Fibroblast of upper back skin (primary cell): ENCODE data around the gene FAM53B.

ENCODE experiments used
- DNase-seq: peaks from one replicate; pipeline ENCODE4 v3.0.0-alpha.2; 2013

The FAM53B gene

GRCh38 chr10:124605481-124605855, 138.7 kb downstream of the FAM53B start:
- no peak for DNase-seq

DNA sequence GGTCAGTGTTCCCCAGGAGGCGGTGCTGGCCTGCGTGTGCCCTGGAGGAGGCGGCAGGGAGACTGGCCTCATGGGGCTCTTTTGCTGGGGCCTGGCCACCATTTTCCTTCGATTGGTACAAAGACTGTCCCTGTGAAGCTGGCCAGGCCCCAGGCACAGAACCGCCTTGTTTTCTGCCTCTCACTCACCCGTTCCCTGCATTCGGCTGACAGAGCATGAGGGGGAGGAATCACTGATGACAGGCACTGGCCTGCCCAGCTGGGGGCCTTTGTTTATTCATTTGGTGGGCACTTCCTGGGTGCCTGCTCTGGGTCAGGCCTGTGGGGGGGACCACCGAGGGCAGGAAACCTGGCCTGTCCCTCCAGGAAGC, 139.2 kb downstream of the FAM53B start:
- no peak for DNase-seq

- DNase-seq = no peak
Measured at GRCh38 chr10:124604214-124605000, 139.8 kb downstream of the FAM53B start.

DNA sequence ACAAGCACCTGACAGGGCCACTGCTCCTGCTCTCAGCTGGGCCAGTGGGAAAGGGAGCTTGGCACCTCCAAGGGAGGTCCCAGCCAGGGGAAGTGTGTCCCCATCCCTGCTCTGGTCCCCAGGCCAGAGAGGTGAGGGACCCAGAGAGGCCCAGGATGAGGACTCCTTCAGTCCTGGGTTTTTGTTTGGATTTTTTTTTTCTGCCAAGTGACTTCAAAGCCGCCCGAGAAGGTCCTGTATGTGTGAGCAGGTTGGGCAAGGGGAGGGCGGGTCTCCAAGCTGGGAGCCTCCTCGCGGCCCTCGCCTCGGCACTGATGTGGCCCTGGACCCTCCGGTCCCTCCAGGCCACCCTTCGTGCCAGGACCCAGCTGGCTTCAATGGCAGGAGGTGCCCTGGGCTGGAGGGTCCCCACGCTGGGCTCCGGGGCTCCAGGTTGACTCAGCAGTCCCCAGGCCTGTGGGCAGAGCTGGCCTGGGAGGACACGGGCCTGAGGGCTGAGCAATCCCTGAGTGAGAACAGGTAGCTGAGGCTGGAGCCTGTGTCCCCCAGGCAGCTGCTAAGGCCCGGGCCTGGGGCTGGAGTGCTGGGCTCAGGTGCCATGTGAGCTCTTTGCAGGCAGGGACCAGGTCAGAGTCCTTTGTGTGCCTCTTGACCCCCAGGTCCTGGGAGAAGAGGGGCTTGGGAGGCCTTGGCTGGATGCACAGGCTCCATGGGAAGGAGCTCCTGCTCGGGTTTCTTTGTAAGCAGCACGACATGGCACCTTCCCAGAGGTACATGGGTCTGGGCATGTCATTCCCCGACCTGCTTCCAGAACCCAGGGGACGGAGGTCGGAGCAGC, 140.6 kb downstream of the FAM53B start:
- no peak for DNase-seq

- no peak for DNase-seq
Measured at GRCh38 chr10:124602646-124603365, 141.4 kb downstream of the FAM53B start.

DNA sequence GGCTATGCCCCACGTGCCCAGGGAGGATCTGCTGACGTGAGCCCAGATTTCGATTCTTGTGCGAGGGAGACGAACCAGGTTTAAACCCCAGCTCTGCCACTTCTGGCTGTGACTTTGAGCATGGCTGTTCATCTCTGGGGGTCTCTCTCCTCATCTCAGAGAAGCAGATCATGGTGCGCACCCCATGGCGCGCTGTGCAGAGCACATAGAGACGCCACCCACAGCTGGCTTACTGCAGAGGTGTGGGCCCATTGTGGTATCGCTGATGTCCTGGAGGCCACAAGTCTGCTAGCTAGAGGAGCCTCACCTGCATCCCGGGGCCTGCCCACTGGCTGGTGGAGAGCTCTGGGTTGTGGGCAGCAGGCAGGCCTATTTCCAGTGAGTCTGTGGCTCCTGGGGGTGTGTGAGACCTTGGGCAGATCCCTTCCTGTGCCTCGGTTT, 142.0 kb downstream of the FAM53B start:
- no peak for DNase-seq

DNA sequence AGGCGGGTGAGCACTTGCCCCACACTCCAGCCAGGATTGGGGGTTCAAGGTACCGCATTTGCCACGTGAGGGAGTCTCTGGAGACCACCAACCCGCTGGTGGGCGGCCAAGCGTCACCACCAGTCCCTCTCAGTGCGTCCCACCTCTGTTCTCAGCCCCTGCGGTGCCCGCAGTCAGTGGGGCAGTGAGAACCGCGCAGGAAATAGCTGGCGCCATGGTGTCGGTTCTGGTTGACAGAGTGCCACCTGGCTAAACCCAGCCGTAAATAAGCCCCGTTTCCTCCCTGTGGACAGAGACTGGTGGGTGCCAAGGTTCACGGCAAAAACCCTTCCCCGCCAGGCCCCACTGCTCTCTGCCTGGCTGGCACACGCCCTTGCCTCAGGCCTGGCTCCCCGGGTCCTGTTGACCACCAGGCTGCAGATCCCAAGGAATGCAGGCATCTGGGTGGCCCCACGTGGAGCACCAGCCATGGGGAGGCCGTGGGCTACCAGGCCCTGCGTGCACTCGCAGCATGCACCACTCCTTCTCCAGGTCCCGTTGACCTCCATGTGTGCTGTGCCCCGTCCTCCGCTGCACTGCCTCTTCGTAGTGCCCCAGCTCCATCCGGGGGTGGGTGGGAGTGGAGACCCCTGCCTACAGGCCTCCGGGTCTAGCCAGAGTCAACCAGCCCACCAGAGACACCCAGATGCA, 142.6 kb downstream of the FAM53B start:
- DNase-seq = no peak

DNA sequence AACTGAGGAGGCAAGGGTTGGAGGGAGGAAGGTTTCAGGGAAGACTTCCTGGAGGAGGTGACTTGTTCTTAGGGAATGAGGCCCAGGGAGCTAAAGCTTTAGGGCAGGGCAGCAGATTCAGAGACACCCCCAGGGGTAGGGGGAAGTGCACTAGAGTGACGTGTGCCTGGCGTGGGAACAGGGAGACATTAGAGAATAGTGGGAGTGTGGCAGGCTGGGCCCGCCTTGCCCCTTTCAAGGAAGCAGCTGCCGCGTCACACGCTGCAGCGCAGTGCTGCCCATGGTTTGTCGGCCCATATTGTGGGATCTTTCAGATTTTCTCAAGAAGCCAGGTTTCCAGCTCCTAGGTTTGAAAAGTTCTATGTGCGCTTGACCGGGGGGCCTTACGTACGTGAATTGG, 143.2 kb downstream of the FAM53B start:
- no peak for DNase-seq

GRCh38 chr10:124600051-124600880, 143.9 kb downstream of the FAM53B start:
- DNase-seq = no peak

DNA sequence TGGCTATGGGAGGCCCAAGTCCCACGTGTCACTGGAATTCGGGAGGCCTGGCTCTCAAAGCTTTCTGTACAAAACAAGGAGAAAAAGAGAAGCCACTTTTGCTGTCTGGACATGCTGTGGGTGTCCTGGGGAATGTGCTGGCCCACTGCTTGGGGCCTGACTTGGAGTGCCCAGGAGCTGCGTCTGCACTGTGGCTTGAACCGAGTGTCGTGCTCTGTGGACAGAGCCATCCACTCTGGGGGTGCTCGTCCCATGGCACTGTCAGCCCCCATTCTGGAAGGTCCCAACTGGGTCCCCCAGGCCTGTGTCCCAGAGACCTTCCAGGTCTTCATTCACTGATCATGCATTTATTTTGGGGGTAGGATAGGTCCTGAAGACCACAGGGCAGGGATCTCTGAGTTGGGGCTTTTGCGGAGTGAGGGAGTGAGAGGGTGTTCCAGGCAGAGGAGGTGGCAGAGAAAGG, 144.6 kb downstream of the FAM53B start:
- DNase-seq = no peak

GRCh38 chr10:124598773-124599587, 145.2 kb downstream of the FAM53B start:
- no peak for DNase-seq

- DNase-seq = no peak
Measured at GRCh38 chr10:124598196-124598595, 146.0 kb downstream of the FAM53B start.

- DNase-seq = no peak
Measured at GRCh38 chr10:124597846-124598165, 146.4 kb downstream of the FAM53B start.

DNA sequence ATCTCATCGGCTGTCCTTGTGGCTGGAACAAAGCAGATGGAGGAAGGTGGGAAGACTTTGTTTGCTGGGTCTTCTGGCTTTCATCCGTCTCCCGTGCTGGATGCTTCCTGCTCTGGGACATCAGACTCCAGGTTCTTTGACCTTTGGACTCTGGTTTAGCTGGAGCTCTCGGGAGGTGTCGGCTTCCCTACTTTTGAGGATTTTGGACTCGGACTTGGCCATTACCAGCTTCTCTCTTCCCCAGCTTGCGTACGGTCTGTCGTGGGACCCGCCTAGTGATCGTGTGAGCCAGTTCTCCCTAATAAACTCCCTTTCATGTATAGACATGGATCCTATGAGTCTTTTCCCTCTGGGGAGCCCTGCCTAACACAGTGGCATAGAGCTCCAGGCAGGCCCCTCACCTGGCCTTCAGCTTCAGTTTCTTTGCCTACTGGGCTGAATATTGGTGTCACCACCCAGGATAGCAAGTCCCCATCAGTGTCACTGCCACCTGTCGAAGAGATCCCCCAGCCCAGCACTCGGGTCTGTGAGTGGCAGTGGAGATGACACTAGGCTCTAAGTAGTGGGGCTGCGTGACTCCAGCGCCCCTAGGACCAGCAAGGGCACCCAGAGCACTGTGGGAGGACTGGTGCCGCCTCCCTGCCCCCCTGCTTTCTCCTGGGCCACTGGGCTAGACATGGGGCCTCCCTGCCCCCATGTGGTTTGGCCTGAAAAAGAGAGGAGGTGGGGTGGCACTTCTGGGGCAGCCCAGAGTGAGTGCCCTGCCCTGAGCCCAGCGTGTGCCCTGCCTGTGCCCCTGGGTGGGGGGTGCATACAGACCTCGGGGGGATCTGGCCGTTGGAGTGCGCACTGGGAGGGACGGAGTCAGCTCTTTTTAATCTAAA, 147.0 kb downstream of the FAM53B start:
- DNase-seq = no peak

- DNase-seq = no peak
Measured at GRCh38 chr10:124596116-124596785, 147.9 kb downstream of the FAM53B start.

GRCh38 chr10:124595143-124595883, 148.9 kb downstream of the FAM53B start:
- no peak for DNase-seq

- DNase-seq = no peak
Measured at GRCh38 chr10:124594240-124594639, 149.9 kb downstream of the FAM53B start.

GRCh38 chr10:124593431-124593985, 150.7 kb downstream of the FAM53B start:
- no peak for DNase-seq
